Thyroid gland (tissue), 4 donors: ENCODE results near the gene XPNPEP2. TPM values are rescaled to one million over a fixed set of nuclear protein-coding genes. Genes with fewer than 3 reads are reported as not detected.
A peak's percentile ranks its signal among the peaks of the same experiment; 100 is the strongest.

Experiments
- DNase-seq, 2 donors: peaks; one replicate each; pipeline ENCODE4 v3.0.0-alpha.2; 2019
- H3K27ac ChIP-seq, 3 donors: fragments of 200-600 bp; sonication (generic); 1 replicate in 2 of 3; 2 replicates in 1 of 3; pipeline ENCODE4 v1.5.1; 2016 to 2019; ENCODE audit warnings: mild to moderate bottlenecking in 1 of 3, moderate library complexity in 1 of 3
- H3K27me3 ChIP-seq: fragments of 200-600 bp; sonication (generic); one replicate; pipeline ENCODE4 v1.5.1; 2019
- H3K36me3 ChIP-seq, 2 donors: fragments of 200-600 bp; sonication (generic); one replicate each; pipeline ENCODE4 v1.5.1; 2016 to 2019
- H3K4me1 ChIP-seq, 2 donors: fragments of 200-600 bp; sonication (generic); one replicate each; pipeline ENCODE4 v1.5.1; 2017 to 2019
- H3K4me3 ChIP-seq, 3 donors: fragments of 200-600 bp; sonication (generic); replicated peaks in 1 of 3; 1 replicate in 2 of 3; 2 replicates in 1 of 3; pipeline ENCODE4 v1.5.1; 2016; ENCODE audit warnings: mild to moderate bottlenecking in 1 of 3
- H3K9me3 ChIP-seq: fragments of 200-600 bp; sonication (generic); one replicate; pipeline ENCODE4 v1.5.1; 2017
- CTCF ChIP-seq, 6 experiments: fragments of 200-600 bp in 3 of 6; fragments of 450-650 bp in 3 of 6; sonication (generic) in 3 of 6; IDR thresholded peaks; one replicate each; pipeline ENCODE4 v1.5.1; 2016 to 2019; ENCODE audit warnings: antibody characterized with exemption in 6 of 6, mild to moderate bottlenecking in 2 of 6, inconsistent platforms in 1 of 6, moderate library complexity in 1 of 6
- POLR2A ChIP-seq, 2 donors: fragments of 450-650 bp; IDR thresholded peaks; one replicate each; pipeline ENCODE4 v1.6.1; 2017; ENCODE audit warnings: antibody characterized with exemption in 2 of 2, mild to moderate bottlenecking in 2 of 2, moderate library complexity in 1 of 2
- WGBS, 2 donors: methylation state at CpG; one replicate each; pipeline ENCODE4 v1.1.5; 2017; 5-methylcytosine and 5-hydroxymethylcytosine counted together
- intact Hi-C: fragments of 100-400 bp; cut with DNase I; formaldehyde crosslinking; loops from one replicate; pipeline ENCODE4 v1.15.1; 2023
- total RNA-seq, 4 donors: library from RNA; depleted of rRNA; stranded (reverse); fragments of >200 nt; gene quantifications; one replicate each; pipeline ENCODE4 v1.2.3, GENCODE V29; 2016

XPNPEP2 gene
- total RNA-seq, 4 donors from 2014 or later = 0.88 to 2.5 (median 1.8) TPM

- Histone ChIP-seq H3K4me3 (no peak overlapping the region), H3K27ac (no peak overlapping the region), H3K27me3 (no peaks in the 10 kb centered on the region), H3K4me1 (no peaks in the 10 kb centered on the region), H3K9me3 (no peaks in the 10 kb centered on the region), H3K36me3 (no peaks in the 10 kb centered on the region)
- no peak for DNase-seq
- WGBS, 2 donors = 77 to 86% methylated on average over 6 of the region's 6 CpGs
- intact Hi-C loops = no loop called here
- TF ChIP-seq CTCF (IDR thresholded peaks at IDR 0.05) (no peak), POLR2A (IDR thresholded peaks at IDR 0.05) (no peak)
These were observed 41.8 kb downstream of the XPNPEP2 start for GRCh38 chrX:129780441-129781105.

GRCh38 chrX:129781134-129781672, 42.4 kb downstream of the XPNPEP2 start:
- no peak overlapping the region for H3K4me3 ChIP-seq
- 81 to 100% methylated on average over 2 of the region's 8 CpGs for WGBS, 2 donors
- H3K27ac ChIP-seq = no peak overlapping the region
- intact Hi-C loops = no loop called here
- peak; percentile 4 to 9 for DNase-seq
- H3K9me3 ChIP-seq = no peaks in the 10 kb centered on the region
- no peaks in the 10 kb centered on the region for H3K4me1 ChIP-seq
- H3K36me3 ChIP-seq = no peaks in the 10 kb centered on the region
- no peak for TF ChIP-seq POLR2A (IDR thresholded peaks at IDR 0.05)
- no peak for TF ChIP-seq CTCF (IDR thresholded peaks at IDR 0.05)
- no peaks in the 10 kb centered on the region for H3K27me3 ChIP-seq

- no peak overlapping the region for H3K27ac ChIP-seq
- no peaks in the 10 kb centered on the region for H3K27me3 ChIP-seq
- no peaks in the 10 kb centered on the region for H3K36me3 ChIP-seq
- H3K4me3 ChIP-seq = no peak overlapping the region
- no peaks in the 10 kb centered on the region for H3K9me3 ChIP-seq
- no peak for TF ChIP-seq CTCF (IDR thresholded peaks at IDR 0.05)
- TF ChIP-seq POLR2A (IDR thresholded peaks at IDR 0.05) = no peak
- no peaks in the 10 kb centered on the region for H3K4me1 ChIP-seq
- intact Hi-C loops = no loop called here
- 86 to 90% methylated on average over 2 to 8 of the region's 10 CpGs for WGBS, 2 donors
- DNase-seq = no peak
These were observed 43.1 kb downstream of the XPNPEP2 start for GRCh38 chrX:129781680-129782495.

GRCh38 chrX:129782706-129783105, 43.9 kb downstream of the XPNPEP2 start:
- no peak for DNase-seq
- no peaks in the 10 kb centered on the region for H3K9me3 ChIP-seq
- 85 to 100% methylated on average over 1 to 4 of the region's 4 CpGs for WGBS, 2 donors
- no peaks in the 10 kb centered on the region for H3K36me3 ChIP-seq
- no peaks in the 10 kb centered on the region for H3K27me3 ChIP-seq
- TF ChIP-seq POLR2A (IDR thresholded peaks at IDR 0.05) = no peak
- no peak for TF ChIP-seq CTCF (IDR thresholded peaks at IDR 0.05)
- H3K4me3 ChIP-seq = no peak overlapping the region
- H3K27ac ChIP-seq = no peak overlapping the region
- intact Hi-C loops = no loop called here
- no peaks in the 10 kb centered on the region for H3K4me1 ChIP-seq

- H3K27ac ChIP-seq = no peak overlapping the region
- H3K4me3 ChIP-seq = no peak overlapping the region
- intact Hi-C loops = no loop called here
- H3K27me3 ChIP-seq = no peaks in the 10 kb centered on the region
- TF ChIP-seq POLR2A (IDR thresholded peaks at IDR 0.05) (no peak), CTCF (IDR thresholded peaks at IDR 0.05) (no peak)
- H3K36me3 ChIP-seq = no peaks in the 10 kb centered on the region
- no peaks in the 10 kb centered on the region for H3K9me3 ChIP-seq
- H3K4me1 ChIP-seq = no peaks in the 10 kb centered on the region
- no peak for DNase-seq
- WGBS, 2 donors = 75 to 100% methylated on average over 2 to 3 of the region's 11 CpGs
These were observed 44.5 kb downstream of the XPNPEP2 start for GRCh38 chrX:129783291-129783713.
